ENCODE measurements around the gene ST7. TPM values are rescaled to one million over a fixed set of nuclear protein-coding genes. Genes with fewer than 3 reads are reported as not detected.

Gene ST7
- total and polyA plus RNA-seq, 2 of the 8 experiments (the other 6 are each of a cell fraction or from before 2014, with no cell fraction given): 16.3 to 18.0 TPM

- Histone ChIP-seq H2BK120ac (replicated peaks; ENCODE audit: low read depth, low read length) (no peak overlapping the region), H3K79me1 (ENCODE audit: low read depth, low read length) (no peaks in the 10 kb centered on the region), H2BK20ac (ENCODE audit: low read length) (no peak overlapping the region), H3K14ac (ENCODE audit: insufficient read length) (no peak overlapping the region), H3K9ac (replicated peaks in 1 of 4; ENCODE audit: extremely low read depth in 1 of 4, low read depth in 3 of 4, low read length in 3 of 4) (no peak overlapping the region), H3K4me1 (replicated peaks in 1 of 4; ENCODE audit: control insufficient read depth in 3 of 4, insufficient read depth in 4 of 4, low read length in 3 of 4) (no peaks in the 10 kb centered on the region; a peak in 4 of 7 replicates), H3K23me2 (ENCODE audit: low read depth, low read length) (no peaks in the 10 kb centered on the region), H3K4ac (replicated peaks; ENCODE audit: insufficient read length, low read depth, low read length) (no peak overlapping the region), H3K4me2 (ENCODE audit: insufficient read depth in 1 of 2, low read depth in 2 of 2, low read length in 2 of 2) (no peak overlapping the region), H2BK5ac (ENCODE audit: low read depth, low read length) (no peak overlapping the region), H3K56ac (replicated peaks; ENCODE audit: insufficient read length, low read depth, low read length) (no peak overlapping the region), H4K8ac (ENCODE audit: extremely low read depth, insufficient read depth, low read length) (no peak overlapping the region), H3K36me3 (ENCODE audit: control insufficient read depth in 2 of 4, insufficient read depth in 4 of 4, low read length in 3 of 4) (no peaks in the 10 kb centered on the region), H4K20me1 (replicated peaks in 1 of 2; ENCODE audit: control insufficient read depth in 1 of 2, insufficient read depth in 2 of 2, low read length in 2 of 2) (no peaks in the 10 kb centered on the region), H3K27ac (ENCODE audit: low read depth, low read length) (no peak overlapping the region), H3K4me3 (ENCODE audit: extremely low read depth in 1 of 4, insufficient read depth in 2 of 4, low read depth in 3 of 4, low read length in 4 of 4) (no peak overlapping the region), H4K91ac (replicated peaks; ENCODE audit: insufficient read length, low read length) (no peak overlapping the region), H3K9me3 (ENCODE audit: insufficient read depth in 2 of 2, low read depth in 1 of 2, low read length in 1 of 2) (no peaks in the 10 kb centered on the region), H3K27me3 (replicated peaks in 1 of 4; ENCODE audit: control insufficient read depth in 3 of 4, extremely low read depth in 1 of 4, insufficient read depth in 3 of 4, low read length in 3 of 4) (no peaks in the 10 kb centered on the region), H2AK5ac (ENCODE audit: low read depth, low read length) (no peak overlapping the region), H3K79me2 (ENCODE audit: control insufficient read depth in 1 of 2, insufficient read depth in 2 of 2, low read length in 2 of 2) (peaks cover 0 to 16% of the 10 kb centered on the region in 2 experiments; a peak in 2 of 4 replicates), H3K23ac (ENCODE audit: insufficient read length) (no peak overlapping the region), H2BK15ac (ENCODE audit: low read length) (no peak overlapping the region), H4K5ac (ENCODE audit: insufficient read length, low read depth, low read length) (no peak overlapping the region), H2BK12ac (ENCODE audit: low read depth, low read length) (no peak overlapping the region), H3K18ac (ENCODE audit: extremely low read depth, low read length) (no peak overlapping the region), H2AFZ (ENCODE audit: low read length) (no peak overlapping the region)
- WGBS, 2 experiments (ENCODE audit: extremely low coverage in 1 of 2, insufficient coverage in 1 of 2, insufficient read length in 1 of 2, insufficient replicate concordance in 2 of 2, low coverage in 1 of 2, low lambda C conversion rate in 2 of 2, missing lambda C conversion rate in 1 of 2): 86% methylated on average over 1 of the region's 1 CpG; no CpG with 5 or more reads in 1 of the 2 experiments
- ChIA-PET CTCF (ENCODE audit: partially characterized antibody) (interaction anchor here (1.1 to 1.2 kb wide), 2 partner anchors 9 to 144 kb away, joined by 3 read pairs; no protein-coding TSS in a partner anchor), POLR2A (ENCODE audit: partially characterized antibody) (no interaction called here)
- DNase-seq (ENCODE audit: low read depth in 1 of 2, low spot score in 2 of 2) (no peak), FAIRE-seq (no peak)
- TF ChIP-seq KDM1A (IDR thresholded peaks at IDR 0.05; ENCODE audit: borderline replicate concordance, low read length): no peak
- TF ChIP-seq SIRT6 (IDR thresholded peaks at IDR 0.05; ENCODE audit: low read length): no peak
Observed at GRCh38 chr7:116977172-116977571, 23.9 kb downstream of the ST7 start.

Data from H1 (cell line).